Activated T-helper 17 cell treated with anti-CD3 and anti-CD28 coated beads, Interleukin-2, amount 50 U/mL, for 72 hours (primary cell): ENCODE results near the gene BHLHA15. TPM values are rescaled to one million over a fixed set of nuclear protein-coding genes. Genes with fewer than 3 reads are reported as not detected.

ENCODE experiments used
- ATAC-seq: fragments of 150-1000 bp; cut with Tn5 transposase; replicated peaks from 2 replicates; pipeline ENCODE4 v1.10.0; 2021; ENCODE audit warnings: mild to moderate bottlenecking, moderate library complexity
- H3K27ac Mint-ChIP-seq: one replicate; pipeline ENCODE4 v1.8.0; 2022; ENCODE audit warnings: mixed read lengths
- H3K27me3 Mint-ChIP-seq: one replicate; pipeline ENCODE4 v1.8.0; 2022; ENCODE audit warnings: mixed read lengths
- H3K36me3 Mint-ChIP-seq: one replicate; pipeline ENCODE4 v1.8.0; 2022; ENCODE audit warnings: low read depth, mild to moderate bottlenecking, mixed read lengths
- H3K4me1 Mint-ChIP-seq: one replicate; pipeline ENCODE4 v1.8.0; 2022; ENCODE audit warnings: mixed read lengths
- H3K4me3 Mint-ChIP-seq: one replicate; pipeline ENCODE4 v1.8.0; 2022; ENCODE audit warnings: mild to moderate bottlenecking, mixed read lengths
- H3K9me3 Mint-ChIP-seq: one replicate; pipeline ENCODE4 v1.8.0; 2022; ENCODE audit warnings: mixed read lengths
- total RNA-seq, 2 donors: library from RNA; stranded (reverse); gene quantifications; one replicate each; pipeline ENCODE4 v1.2.3, GENCODE V29; 2022

The BHLHA15 gene
- total RNA-seq, 2 donors from 2014 or later: not detected

DNA sequence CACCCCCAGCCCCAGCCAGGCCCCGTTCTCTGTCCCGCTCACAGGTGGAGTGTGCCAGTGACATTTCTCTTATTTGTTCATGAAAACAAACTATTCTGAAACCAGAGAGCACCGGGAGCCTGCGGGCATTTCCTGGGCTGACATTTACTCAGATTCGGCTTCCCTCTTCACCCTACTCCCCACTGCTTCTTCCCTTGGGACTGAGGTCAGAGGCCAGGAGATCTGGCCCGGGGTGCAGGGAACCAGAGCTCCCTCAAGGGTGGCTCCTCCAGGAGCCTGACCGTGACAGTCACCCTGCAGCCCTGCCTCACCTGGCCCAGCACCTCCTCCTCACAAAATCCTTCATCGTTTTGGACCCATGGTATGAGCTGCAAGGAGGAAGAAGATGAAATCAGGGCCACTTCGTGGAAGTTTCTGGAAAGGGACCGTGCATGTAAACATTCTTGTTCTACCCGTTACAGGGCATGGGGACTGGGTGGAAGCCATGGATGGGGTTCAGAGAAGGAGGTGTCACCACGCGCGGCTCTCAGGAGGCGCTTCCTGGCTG lies 12.2 kb downstream of the BHLHA15 start:
- H3K9me3 Mint-ChIP-seq: no peaks in the 10 kb centered on the region

DNA sequence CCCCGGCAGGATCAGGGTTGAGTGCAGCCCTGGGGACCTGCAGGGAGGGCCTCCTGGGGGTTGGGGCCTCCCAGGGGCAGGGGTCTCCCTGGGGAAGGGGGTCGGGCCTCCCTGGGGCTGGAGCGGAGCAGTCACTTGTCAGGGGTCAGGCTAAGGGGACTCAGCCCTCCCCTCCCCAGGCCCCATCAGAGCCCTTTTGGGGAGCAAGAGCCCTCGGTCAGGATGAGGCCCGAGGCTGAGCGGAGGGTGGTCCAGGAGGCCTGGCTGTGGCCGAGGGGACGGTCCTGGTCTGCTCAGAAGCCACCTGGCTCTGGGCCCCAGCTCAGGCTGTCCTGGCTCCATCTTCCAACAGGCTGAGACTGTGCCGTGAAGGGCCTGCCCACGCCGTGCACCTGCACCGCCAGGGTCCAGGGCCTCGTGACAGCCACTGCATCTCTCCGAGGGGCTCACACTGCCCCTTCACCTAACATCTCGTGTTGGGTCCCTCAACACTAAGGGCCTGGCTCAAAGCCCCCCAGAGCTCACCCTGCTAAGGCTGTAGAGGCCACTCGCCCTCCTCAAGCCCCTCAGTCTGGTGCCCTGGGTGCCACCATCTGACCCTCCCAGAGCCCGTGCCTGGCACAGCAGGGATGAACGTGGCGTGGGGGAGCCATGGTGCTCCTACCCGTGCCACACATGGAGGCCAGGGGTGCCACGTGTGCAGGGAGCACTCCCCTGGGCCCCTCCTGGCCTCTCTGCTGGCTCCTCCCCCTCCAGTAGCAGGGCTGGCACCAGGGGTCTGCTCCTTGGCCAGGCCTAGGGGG lies 12.9 kb downstream of the BHLHA15 start:
- no peak for ATAC-seq
- H3K4me3 Mint-ChIP-seq: no peak overlapping the region
- H3K27ac Mint-ChIP-seq: no peak overlapping the region
- peaks cover 40% of the 10 kb centered on the region for H3K36me3 Mint-ChIP-seq
- no peaks in the 10 kb centered on the region for H3K9me3 Mint-ChIP-seq
- H3K4me1 Mint-ChIP-seq: peaks cover 5% of the 10 kb centered on the region
- no peaks in the 10 kb centered on the region for H3K27me3 Mint-ChIP-seq

More for the DNA sequence above, 12.2 kb downstream of the BHLHA15 start:
- Mint-ChIP-seq H3K27ac (no peak overlapping the region), H3K27me3 (no peaks in the 10 kb centered on the region), H3K4me3 (no peak overlapping the region), H3K36me3 (peaks cover 46% of the 10 kb centered on the region), H3K4me1 (peaks cover 12% of the 10 kb centered on the region)
- ATAC-seq: no peak

DNA sequence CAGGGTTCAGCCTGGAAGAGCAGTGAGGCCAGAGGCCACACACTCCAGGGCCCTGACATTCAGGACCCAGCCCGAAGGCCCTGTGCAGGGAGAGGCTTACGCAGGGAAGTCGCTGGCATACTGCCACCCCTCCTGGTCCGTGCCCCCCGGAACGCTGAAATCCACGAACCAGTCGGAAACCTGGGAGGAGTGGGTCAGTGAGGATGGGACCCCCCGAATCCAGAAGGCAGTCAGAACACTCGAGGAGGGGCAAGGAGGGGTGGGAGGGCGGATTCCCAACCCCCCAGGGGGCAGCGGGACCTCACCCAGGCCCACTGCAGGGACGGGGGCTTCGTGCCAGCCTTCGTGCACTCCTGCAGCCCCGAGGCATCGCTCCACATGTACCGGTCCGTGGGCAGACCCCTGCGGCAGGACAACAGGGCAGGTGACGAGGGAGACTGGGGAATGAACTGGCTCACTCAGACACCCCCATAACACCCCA lies 13.5 kb downstream of the BHLHA15 start:
- Mint-ChIP-seq H3K36me3 (peaks cover 34% of the 10 kb centered on the region), H3K9me3 (no peaks in the 10 kb centered on the region), H3K4me3 (no peak overlapping the region), H3K27me3 (no peaks in the 10 kb centered on the region), H3K4me1 (no peaks in the 10 kb centered on the region), H3K27ac (no peak overlapping the region)
- no peak for ATAC-seq

DNA sequence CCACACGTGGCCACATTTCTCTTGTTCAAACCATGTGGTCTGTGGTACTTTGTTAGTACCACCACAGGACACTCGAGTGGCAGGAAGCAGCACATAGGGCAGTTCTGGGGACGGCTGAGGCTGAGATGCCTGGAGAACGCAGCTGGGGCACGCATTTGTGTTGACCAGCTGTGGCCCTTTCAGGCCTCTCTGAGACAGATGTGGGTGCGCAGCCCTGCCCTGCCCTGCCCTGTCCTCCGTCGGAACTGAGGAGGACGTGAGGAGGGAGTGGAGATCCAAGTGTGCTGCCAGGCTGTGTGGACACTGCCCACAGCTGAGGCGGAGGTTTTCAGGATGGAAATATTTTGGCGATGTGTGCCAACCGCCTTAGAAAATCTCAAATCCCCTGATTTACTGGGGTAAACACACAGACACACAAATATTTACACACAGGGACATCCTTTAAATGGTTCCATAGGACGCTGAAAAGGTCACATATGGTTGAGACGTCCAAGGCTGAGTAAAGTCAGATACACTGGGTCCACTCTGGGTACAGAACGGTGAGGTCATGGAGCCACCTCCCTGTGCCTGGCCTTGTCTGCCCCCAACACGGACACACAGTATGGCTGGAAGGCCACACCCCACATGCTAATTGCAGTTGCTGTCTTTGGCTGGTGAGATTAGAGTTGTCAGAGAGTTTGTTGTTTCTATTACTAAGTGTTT lies 14.8 kb downstream of the BHLHA15 start:
- no peaks in the 10 kb centered on the region for H3K27me3 Mint-ChIP-seq
- no peak overlapping the region for H3K27ac Mint-ChIP-seq
- no peaks in the 10 kb centered on the region for H3K4me1 Mint-ChIP-seq

DNA sequence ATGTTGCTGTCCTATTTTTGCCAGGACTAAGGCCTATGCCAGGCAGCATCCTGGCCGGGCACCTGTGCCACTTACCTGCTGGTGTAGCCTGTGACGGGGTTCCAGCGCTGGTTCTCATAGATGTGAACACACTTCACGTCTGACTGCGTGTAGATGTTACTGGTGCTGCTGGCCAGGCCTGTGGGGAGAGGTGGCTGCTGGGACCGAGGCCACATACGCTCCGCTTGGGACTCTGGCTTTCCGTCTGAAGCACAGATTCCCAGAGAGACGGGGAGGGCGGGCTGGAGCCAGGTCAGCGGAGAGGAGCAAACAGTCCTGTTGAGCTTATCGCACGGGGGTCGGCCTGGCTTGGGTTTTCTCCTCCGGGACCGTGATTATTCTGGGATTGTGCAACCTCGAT lies 16.7 kb downstream of the BHLHA15 start:
- Mint-ChIP-seq H3K4me1 (no peaks in the 10 kb centered on the region), H3K9me3 (no peaks in the 10 kb centered on the region), H3K27me3 (no peaks in the 10 kb centered on the region), H3K36me3 (peaks cover 30% of the 10 kb centered on the region), H3K4me3 (no peak overlapping the region), H3K27ac (no peak overlapping the region)
- ATAC-seq: no peak

More for the DNA sequence above, 14.8 kb downstream of the BHLHA15 start:
- no peaks in the 10 kb centered on the region for H3K9me3 Mint-ChIP-seq
- H3K36me3 Mint-ChIP-seq: peaks cover 30% of the 10 kb centered on the region
- no peak overlapping the region for H3K4me3 Mint-ChIP-seq
- no peak for ATAC-seq

DNA sequence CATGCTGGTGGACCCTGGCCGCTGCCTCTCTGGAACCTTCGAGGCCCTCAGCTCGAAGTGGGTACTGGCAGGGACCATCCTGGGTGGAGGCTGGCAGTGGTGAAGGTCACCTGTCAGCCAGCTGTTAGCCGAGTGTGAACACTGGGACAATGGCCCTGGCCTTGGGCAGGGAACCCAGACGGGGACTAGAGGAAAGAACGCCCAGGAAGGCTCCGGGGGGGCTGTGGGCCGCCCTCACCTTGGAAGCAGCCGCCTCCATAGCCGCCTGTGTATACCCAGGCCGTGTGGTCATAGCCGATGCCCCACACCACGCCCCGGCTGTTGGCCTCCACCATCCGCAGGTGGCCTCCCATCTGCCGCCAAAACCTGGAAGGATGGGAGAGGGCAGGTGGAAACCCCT lies 17.6 kb downstream of the BHLHA15 start:
- Mint-ChIP-seq H3K9me3 (no peaks in the 10 kb centered on the region), H3K27ac (no peak overlapping the region), H3K4me1 (no peaks in the 10 kb centered on the region), H3K4me3 (no peak overlapping the region), H3K36me3 (peaks cover 30% of the 10 kb centered on the region), H3K27me3 (no peaks in the 10 kb centered on the region)
- no peak for ATAC-seq

DNA sequence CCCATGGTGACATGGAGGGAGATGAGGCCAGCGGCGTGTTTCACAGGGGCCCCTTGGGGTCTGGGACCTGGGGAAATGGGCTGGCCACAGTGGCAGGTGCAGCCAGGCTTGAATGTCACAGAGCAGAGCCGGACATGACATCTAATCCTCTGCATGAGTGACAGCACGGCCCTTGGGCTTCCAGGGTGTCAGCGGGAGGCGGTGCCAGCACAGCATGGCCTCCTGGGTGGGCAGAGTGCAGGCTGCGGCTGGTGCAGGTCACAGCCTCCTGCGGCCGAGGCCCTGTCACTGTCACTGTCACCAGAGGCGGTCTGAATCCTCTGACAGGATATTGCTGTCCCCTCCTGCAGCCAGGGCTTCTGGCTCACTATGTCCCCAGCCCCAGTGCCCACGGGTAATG lies 18.2 kb downstream of the BHLHA15 start:
- Mint-ChIP-seq H3K4me1 (no peaks in the 10 kb centered on the region), H3K9me3 (no peaks in the 10 kb centered on the region), H3K36me3 (peaks cover 34% of the 10 kb centered on the region), H3K27me3 (no peaks in the 10 kb centered on the region), H3K27ac (no peak overlapping the region), H3K4me3 (no peak overlapping the region)
- no peak for ATAC-seq

DNA sequence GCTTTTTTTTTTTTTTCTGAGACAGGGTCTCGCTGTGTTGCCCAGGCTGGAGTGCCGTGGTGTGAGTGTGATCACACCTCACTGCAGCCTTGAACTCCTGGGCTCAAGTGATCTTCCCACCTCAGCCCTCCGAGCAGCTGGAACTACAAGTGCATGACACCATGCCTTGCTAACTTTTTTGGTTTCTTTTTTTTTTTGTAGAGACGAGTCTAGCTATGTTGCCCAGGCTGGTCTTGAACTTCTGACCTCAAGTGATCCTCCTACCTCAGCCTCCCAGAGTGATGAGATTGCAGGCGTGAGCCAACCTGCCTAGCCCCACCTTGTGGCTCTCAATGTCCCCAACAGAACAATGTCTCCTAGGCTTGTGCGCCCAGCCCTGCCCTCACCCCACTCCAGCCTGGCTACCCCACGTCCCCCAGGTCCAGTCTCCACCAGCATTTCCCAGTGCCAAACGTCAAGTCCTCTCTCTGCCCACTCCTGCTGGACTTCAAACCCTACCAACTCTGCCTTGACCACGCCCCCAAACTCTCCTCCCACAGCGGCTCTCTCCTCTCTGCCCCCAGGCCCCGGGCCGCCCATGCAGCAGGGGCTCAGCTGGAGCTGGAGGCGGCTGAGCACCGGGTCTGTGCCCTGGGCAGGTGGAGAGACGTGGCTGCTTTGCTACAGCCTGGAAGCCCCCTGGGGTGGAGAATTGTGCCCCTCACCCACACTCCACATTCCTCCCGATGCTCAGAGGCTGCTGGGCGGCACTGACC lies 18.9 kb downstream of the BHLHA15 start:
- ATAC-seq: no peak
- Mint-ChIP-seq H3K27me3 (no peaks in the 10 kb centered on the region), H3K27ac (no peak overlapping the region), H3K4me3 (no peak overlapping the region), H3K9me3 (no peaks in the 10 kb centered on the region), H3K4me1 (no peaks in the 10 kb centered on the region), H3K36me3 (peaks cover 41% of the 10 kb centered on the region)

DNA sequence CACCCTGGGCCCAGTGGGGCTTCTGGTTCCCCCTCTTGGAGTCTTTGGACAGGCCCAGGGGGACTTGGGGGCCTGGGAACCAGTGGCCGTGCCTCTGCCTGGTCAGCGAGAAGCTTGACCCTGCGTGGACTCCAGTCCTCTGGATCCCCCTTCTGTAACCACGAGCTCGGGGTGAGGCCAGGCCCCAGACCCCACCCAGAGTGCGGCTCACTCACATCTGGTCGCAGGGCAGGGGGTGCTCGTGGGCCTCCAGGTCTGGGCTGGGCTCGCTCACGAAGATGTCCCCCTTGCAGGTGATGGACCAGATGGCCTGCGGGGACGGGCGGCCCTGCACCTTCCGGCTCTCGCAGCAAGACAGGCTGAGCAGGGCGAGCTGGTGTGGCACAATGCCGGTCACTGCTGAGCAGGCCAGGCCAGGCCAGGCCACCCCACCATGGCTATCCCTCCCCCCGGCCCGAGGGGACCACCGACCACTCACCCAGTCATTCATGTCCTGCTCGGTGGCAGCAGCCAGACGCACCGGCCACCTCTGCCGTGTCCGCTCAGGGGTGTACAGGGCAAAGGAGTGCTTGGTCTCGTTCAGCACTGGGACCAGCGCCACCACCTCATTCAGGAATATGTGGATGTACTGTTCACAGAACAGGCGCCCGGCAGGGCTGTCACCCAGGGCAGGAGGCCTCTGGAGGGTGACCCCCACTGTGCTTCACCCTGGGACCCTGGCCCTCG lies 19.7 kb downstream of the BHLHA15 start:
- H3K27me3 Mint-ChIP-seq: no peaks in the 10 kb centered on the region
- no peak overlapping the region for H3K27ac Mint-ChIP-seq
- peaks cover 38% of the 10 kb centered on the region for H3K36me3 Mint-ChIP-seq
- H3K4me3 Mint-ChIP-seq: no peak overlapping the region
- ATAC-seq: no peak
- no peaks in the 10 kb centered on the region for H3K9me3 Mint-ChIP-seq
- no peaks in the 10 kb centered on the region for H3K4me1 Mint-ChIP-seq

DNA sequence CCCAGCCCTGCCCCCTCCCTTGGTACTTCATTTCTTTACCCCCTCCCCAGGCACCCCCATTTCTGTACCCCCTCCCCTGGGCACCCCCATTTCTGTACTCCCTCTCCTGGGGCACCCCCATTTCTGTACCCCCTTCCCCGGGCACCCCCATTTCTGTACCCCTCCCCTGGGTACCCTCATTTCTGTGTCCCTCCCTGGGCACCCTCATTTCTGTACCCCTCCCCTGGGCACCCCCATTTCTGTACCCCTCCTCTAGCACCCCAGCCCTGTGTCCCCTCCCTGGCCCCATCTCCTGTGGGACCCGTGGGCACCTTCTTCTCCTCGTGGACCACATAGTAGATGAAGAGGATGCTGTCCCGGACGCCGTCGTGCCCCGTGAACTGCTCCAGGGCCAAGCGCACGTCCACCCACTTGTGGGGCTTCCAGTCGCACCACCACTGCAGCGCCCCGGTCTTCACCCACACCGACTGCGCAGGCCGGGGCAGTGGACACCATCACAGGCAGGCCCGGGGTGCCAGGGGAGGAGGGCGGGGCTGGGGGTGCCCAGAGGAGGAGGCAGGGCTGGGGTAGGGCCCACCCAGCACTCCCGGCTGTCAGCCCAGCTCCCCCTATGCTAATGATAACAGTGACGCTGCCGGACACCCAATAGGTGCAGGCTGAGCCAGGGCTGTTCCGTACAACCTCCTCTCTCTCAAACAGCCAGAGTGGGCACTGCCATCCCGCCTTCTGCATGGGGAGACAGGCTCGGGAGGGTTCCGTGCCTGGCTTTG lies 20.4 kb downstream of the BHLHA15 start:
- no peak for ATAC-seq
- H3K9me3 Mint-ChIP-seq: no peaks in the 10 kb centered on the region
- peaks cover 38% of the 10 kb centered on the region for H3K36me3 Mint-ChIP-seq
- no peak overlapping the region for H3K4me3 Mint-ChIP-seq
- H3K4me1 Mint-ChIP-seq: no peaks in the 10 kb centered on the region
- H3K27me3 Mint-ChIP-seq: no peaks in the 10 kb centered on the region
- no peak overlapping the region for H3K27ac Mint-ChIP-seq

DNA sequence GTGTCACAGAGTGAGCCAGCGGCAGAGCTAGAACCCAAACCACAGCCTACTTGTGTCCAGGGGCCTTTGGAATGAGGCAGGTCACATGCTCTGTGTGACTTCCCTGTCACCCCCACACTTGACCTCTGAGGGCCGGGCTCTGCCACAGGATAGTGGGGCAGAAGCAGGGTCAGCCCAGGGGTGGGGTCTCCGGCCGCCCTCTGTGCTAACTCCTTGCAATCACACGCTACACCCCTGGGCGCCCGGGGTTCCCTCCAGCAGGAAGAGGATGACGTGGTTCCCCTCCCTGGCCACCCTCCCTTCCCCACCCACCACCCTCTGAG lies 21.0 kb downstream of the BHLHA15 start:
- no peak overlapping the region for H3K27ac Mint-ChIP-seq

DNA sequence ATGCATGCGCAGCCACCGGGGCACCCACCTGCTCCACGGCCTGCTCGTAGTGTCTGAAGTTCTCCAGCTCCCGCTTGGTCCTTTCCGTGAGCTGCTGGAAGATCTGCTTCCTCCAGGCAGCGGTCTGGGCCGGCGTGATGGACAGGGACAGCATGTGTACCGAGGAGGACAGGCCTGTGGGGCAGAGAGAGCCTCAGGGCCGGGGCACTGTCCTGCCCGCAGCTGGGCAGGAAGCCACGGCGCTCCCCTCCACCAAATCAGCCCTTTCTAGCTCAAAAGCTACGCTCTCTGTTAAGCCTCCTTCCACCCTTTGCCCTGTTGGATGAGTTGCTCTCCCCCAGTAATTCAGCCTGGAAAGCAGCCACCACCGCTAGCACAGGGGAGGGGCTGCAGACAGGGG lies 21.6 kb downstream of the BHLHA15 start:
- Mint-ChIP-seq H3K27ac (no peak overlapping the region), H3K4me3 (no peak overlapping the region), H3K4me1 (no peaks in the 10 kb centered on the region), H3K27me3 (no peaks in the 10 kb centered on the region), H3K36me3 (peaks cover 34% of the 10 kb centered on the region), H3K9me3 (no peaks in the 10 kb centered on the region)
- no peak for ATAC-seq

More for the DNA sequence above, 21.0 kb downstream of the BHLHA15 start:
- no peak overlapping the region for H3K4me3 Mint-ChIP-seq
- no peaks in the 10 kb centered on the region for H3K9me3 Mint-ChIP-seq
- ATAC-seq: no peak
- no peaks in the 10 kb centered on the region for H3K4me1 Mint-ChIP-seq
- H3K27me3 Mint-ChIP-seq: no peaks in the 10 kb centered on the region
- H3K36me3 Mint-ChIP-seq: peaks cover 35% of the 10 kb centered on the region

DNA sequence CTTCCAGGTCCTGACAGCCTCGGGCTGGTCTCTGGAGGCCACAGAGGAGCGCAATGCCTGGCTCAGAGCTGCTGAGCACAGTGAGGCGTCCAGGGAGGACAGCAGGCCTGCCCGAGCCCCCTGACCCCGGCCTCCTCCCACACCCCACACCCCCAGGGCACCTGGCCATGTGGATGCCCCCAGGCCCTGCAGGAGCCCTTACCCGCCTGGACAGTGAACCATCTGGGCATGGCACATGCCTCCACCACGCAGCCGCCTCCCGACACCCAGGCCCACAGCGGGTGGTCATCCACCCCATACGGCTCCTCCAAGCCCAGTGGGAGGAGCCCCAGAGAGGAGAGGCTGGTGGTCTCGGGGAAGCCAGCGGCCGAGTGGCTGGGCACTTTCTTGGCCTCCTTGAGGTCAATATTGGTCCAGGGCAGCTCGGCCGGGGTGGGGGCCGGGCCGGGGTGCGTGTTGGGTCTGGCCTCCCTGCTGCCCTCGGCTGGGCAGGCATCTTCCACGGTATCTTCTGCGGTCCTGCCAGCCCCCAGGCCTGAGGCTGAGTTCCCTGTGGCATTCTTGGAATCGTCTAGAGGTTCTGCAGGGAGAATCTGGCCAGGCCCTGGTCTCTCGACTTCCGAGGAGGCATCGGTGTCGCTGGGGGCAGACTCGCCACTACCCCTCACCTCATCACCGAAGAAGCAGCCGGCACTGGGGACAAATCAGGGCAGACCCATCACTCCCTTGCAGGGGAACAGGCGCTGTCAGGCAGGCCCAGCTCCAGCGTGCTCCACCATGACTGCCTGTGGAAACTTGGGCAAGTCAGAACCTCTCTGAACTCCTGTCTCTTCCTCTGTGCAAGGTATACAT lies 22.2 kb downstream of the BHLHA15 start:
- H3K36me3 Mint-ChIP-seq: peaks cover 34% of the 10 kb centered on the region
- H3K4me3 Mint-ChIP-seq: no peak overlapping the region
- H3K27ac Mint-ChIP-seq: no peak overlapping the region
- H3K4me1 Mint-ChIP-seq: no peaks in the 10 kb centered on the region
- H3K27me3 Mint-ChIP-seq: no peaks in the 10 kb centered on the region
- no peaks in the 10 kb centered on the region for H3K9me3 Mint-ChIP-seq
- no peak for ATAC-seq
